GM06990 (cell line): Measurements from ENCODE around the gene GOSR1.

Source experiments
- DNase-seq: peaks from one replicate; pipeline ENCODE4 v3.0.0-alpha.2; 2011; ENCODE audit not compliant: insufficient read length; ENCODE audit errors: extremely low read depth
- H3K27me3 ChIP-seq: replicated peaks from 2 replicates; pipeline ENCODE4 v1.6.0; 2011; ENCODE audit warnings: low read length; ENCODE audit not compliant: control insufficient read depth, insufficient read depth
- H3K36me3 ChIP-seq: 2 replicates; pipeline ENCODE4 v1.5.1; 2011; ENCODE audit warnings: low read length; ENCODE audit not compliant: control insufficient read depth, insufficient read depth
- H3K4me3 ChIP-seq: replicated peaks from 2 replicates; pipeline ENCODE4 v1.5.1; 2011; ENCODE audit warnings: low read depth, mild to moderate bottlenecking, control low read depth, low read length
- TF ChIP-seq, protein P1 (sequence below): IDR thresholded peaks from 2 replicates; pipeline ENCODE4 v1.5.1; 2011; ENCODE audit warnings: low read length, control low read depth, mild to moderate bottlenecking, inconsistent platforms; ENCODE audit not compliant: insufficient read depth, poor library complexity, severe bottlenecking

The GOSR1 gene

DNA sequence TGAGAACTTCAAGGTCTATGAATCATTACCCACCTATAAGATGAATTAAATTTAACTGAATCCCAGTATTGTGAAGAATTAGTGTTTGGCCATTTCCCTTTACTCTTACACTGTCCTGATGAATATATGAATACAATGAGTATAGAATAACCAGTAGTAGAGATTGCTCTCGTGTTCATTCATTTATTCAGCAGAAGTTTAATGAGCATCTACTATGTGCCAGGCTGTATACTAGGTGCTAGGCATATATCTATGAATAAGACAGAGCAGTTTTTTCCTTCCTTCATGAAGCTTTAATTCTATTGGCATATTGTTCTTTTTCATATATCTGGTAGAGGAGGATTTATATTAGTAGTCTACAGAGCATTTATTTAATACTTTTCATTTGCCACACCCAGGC lies 6.0 kb downstream of the GOSR1 start:
- Histone ChIP-seq H3K27me3 (no peaks in the 10 kb centered on the region), H3K36me3 (peaks cover 4% of the 10 kb centered on the region), H3K4me3 (no peak overlapping the region)
- TF ChIP-seq, protein P1, sequence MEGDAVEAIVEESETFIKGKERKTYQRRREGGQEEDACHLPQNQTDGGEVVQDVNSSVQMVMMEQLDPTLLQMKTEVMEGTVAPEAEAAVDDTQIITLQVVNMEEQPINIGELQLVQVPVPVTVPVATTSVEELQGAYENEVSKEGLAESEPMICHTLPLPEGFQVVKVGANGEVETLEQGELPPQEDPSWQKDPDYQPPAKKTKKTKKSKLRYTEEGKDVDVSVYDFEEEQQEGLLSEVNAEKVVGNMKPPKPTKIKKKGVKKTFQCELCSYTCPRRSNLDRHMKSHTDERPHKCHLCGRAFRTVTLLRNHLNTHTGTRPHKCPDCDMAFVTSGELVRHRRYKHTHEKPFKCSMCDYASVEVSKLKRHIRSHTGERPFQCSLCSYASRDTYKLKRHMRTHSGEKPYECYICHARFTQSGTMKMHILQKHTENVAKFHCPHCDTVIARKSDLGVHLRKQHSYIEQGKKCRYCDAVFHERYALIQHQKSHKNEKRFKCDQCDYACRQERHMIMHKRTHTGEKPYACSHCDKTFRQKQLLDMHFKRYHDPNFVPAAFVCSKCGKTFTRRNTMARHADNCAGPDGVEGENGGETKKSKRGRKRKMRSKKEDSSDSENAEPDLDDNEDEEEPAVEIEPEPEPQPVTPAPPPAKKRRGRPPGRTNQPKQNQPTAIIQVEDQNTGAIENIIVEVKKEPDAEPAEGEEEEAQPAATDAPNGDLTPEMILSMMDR, result no peak
- no peak for DNase-seq

DNA sequence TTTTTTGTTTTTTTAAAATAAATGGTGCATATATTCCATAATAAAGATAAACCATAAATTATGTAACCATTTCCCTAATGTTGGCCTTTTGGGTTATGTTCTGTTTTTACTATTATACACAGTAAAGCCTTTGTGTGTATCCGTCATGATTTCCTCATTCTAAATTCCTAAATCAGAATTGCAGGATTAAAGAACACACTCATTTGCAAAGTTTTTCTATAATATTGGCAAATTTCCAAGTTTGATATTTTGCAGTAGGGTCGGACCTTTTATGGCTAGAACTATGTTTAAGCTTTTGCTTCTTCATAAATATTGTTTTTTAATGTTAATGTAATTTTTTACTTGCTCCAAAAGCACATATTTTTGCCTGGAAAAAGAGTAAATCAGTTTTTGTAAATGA lies 16.6 kb downstream of the GOSR1 start:
- no peak overlapping the region for H3K4me3 ChIP-seq
- H3K36me3 ChIP-seq, result peaks cover 15% of the 10 kb centered on the region
- no peaks in the 10 kb centered on the region for H3K27me3 ChIP-seq
- TF ChIP-seq, protein P1, result no peak
- no peak for DNase-seq

- H3K36me3 ChIP-seq, result peaks cover 15% of the 10 kb centered on the region
- TF ChIP-seq, protein P1, result no peak
- DNase-seq, result no peak
Measured at GRCh38 chr17:30495586-30495985, 18.4 kb downstream of the GOSR1 start.

GRCh38 chr17:30503558-30503957 lies 26.4 kb downstream of the GOSR1 start:
- TF ChIP-seq, protein P1, result no peak

More at GRCh38 chr17:30495586-30495985, 18.4 kb downstream of the GOSR1 start:
- Histone ChIP-seq H3K27me3 (no peaks in the 10 kb centered on the region), H3K4me3 (no peak overlapping the region)

DNA sequence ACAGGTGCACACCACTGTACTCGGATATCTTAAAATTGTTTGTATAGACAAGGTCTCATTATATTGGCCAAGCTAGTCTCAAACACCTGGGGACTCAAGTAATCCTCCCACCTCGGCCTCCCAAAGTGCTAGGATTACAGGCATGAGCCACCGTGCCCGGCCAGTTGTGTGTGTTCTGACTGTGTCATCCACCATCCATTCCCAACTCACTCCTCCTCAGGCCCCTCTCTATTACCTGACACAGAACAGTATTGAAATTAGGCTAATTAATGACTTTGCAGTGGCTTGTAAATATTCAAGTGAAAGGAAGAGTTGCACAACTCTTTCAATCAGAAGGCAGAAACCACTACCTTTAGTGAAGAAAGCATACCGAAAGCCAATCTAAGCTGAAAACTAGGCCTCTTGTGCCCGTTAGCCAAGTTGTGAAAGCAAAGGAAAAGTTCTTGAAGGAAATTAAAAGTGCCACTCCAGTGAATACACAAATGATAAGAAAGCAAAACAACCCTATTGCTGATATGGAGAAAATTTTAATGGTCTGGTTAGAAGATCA lies 28.7 kb downstream of the GOSR1 start:
- H3K27me3 ChIP-seq, result no peaks in the 10 kb centered on the region
- H3K4me3 ChIP-seq, result no peak overlapping the region
- DNase-seq, result no peak
- TF ChIP-seq, protein P1, result no peak
- H3K36me3 ChIP-seq, result peaks cover 4% of the 10 kb centered on the region

More at GRCh38 chr17:30503558-30503957, 26.4 kb downstream of the GOSR1 start:
- H3K27me3 ChIP-seq, result no peaks in the 10 kb centered on the region
- no peak for DNase-seq
- no peak overlapping the region for H3K4me3 ChIP-seq
- H3K36me3 ChIP-seq, result peaks cover 4% of the 10 kb centered on the region

- DNase-seq, result no peak
Measured at GRCh38 chr17:30506481-30506880, 29.3 kb downstream of the GOSR1 start.

More at GRCh38 chr17:30506481-30506880, 29.3 kb downstream of the GOSR1 start:
- Histone ChIP-seq H3K27me3 (no peaks in the 10 kb centered on the region), H3K36me3 (peaks cover 4% of the 10 kb centered on the region), H3K4me3 (no peak overlapping the region)
- TF ChIP-seq, protein P1, result no peak
